Kidney (tissue), 14 donors: Measurements from ENCODE around the gene KRTAP10-10. TPM values are rescaled to one million over a fixed set of nuclear protein-coding genes. Genes with fewer than 3 reads are reported as not detected.

Experiments used
- DNase-seq, 5 donors: peaks; one replicate each; pipeline ENCODE4 v3.0.0-alpha.2; 2013 to 2020
- FAIRE-seq: peaks from 2 replicates; lab custom pipeline; 2012; peaks lifted over from hg19 to GRCh38; lab: Jason Lieb, UNC
- H3K27ac ChIP-seq, 2 donors: one replicate each; pipeline ENCODE4 v1.7.0; 2013; ENCODE audit warnings: low read depth in 2 of 2, low read length in 2 of 2, inconsistent platforms in 1 of 2
- H3K27me3 ChIP-seq: one replicate; pipeline ENCODE4 v1.7.1; 2013; ENCODE audit warnings: low read length, inconsistent platforms; ENCODE audit not compliant: control insufficient read depth, insufficient read depth
- H3K36me3 ChIP-seq, 3 donors: one replicate each; pipeline versions ENCODE4 v1.7.0 to v1.7.1; 2013; ENCODE audit warnings: low read length in 3 of 3, control low read depth in 1 of 3, inconsistent platforms in 1 of 3; ENCODE audit not compliant: insufficient read depth in 3 of 3, control insufficient read depth in 2 of 3
- H3K4me1 ChIP-seq, 3 donors: one replicate each; pipeline versions ENCODE4 v1.7.0 to v1.7.1; 2013; ENCODE audit warnings: low read length in 3 of 3, inconsistent platforms in 1 of 3, low read depth in 1 of 3; ENCODE audit not compliant: control insufficient read depth in 2 of 3, insufficient read depth in 2 of 3
- H3K4me3 ChIP-seq, 3 donors: one replicate each; pipeline versions ENCODE4 v1.7.0 to v1.8.1; 2013; ENCODE audit warnings: low read length in 3 of 3, control low read depth in 1 of 3, inconsistent platforms in 1 of 3
- H3K9ac ChIP-seq, 3 donors: one replicate each; pipeline versions ENCODE4 v1.7.0 to v1.7.1; 2013; ENCODE audit warnings: low read length in 3 of 3, control low read depth in 1 of 3, inconsistent platforms in 1 of 3
- H3K9me3 ChIP-seq, 3 donors: one replicate each; pipeline versions ENCODE4 v1.7.0 to v1.7.1; 2013; ENCODE audit warnings: low read length in 3 of 3, control low read depth in 1 of 3, inconsistent platforms in 1 of 3; ENCODE audit not compliant: control insufficient read depth in 2 of 3, insufficient read depth in 1 of 3
- intact Hi-C: fragments of 100-400 bp; cut with DNase I; formaldehyde crosslinking; loops from one replicate; pipeline ENCODE4 v1.11.1; 2022
- polyA plus RNA-seq: library from polyadenylated mRNA; stranded (reverse); fragments of 350-450 nt; fragmentation: Illumina TruSeq; extraction: RNeasy Lipid Tissue Mini Kit (QIAGEN cat#74804); gene quantifications from one replicate; pipeline ENCODE4 v1.2.3, GENCODE V29; 2014; ENCODE audit warnings: low read depth, low replicate concordance; ENCODE audit not compliant: insufficient read depth
- total RNA-seq: library from RNA; stranded (reverse); fragmentation: NEBNext Ultra II Directional; extraction: Animal tissue kit (Norgen Biotek cat#: 25700); gene quantifications from one replicate; pipeline ENCODE4 v1.2.1, GENCODE V29; 2021
- TF ChIP-seq, protein P1 (sequence below): IDR thresholded peaks from 3 replicates; pipeline ENCODE4 v1.5.1; 2012; ENCODE audit warnings: mild to moderate bottlenecking, moderate library complexity, borderline replicate concordance; ENCODE audit not compliant: insufficient read depth; ENCODE audit errors: extremely low read depth
- donor health status: control.
- donor health status: control.
- donor health status: control.
- donor health status: control.
- donor health status: control.
- donor health status: DM: yes; HTN: yes; CAD: no.
- donor health status: Normal renal cell carcinoma (clear cell type).

Gene KRTAP10-10
- total and polyA plus RNA-seq, 2 donors from 2014 or later, result not detected

DNA sequence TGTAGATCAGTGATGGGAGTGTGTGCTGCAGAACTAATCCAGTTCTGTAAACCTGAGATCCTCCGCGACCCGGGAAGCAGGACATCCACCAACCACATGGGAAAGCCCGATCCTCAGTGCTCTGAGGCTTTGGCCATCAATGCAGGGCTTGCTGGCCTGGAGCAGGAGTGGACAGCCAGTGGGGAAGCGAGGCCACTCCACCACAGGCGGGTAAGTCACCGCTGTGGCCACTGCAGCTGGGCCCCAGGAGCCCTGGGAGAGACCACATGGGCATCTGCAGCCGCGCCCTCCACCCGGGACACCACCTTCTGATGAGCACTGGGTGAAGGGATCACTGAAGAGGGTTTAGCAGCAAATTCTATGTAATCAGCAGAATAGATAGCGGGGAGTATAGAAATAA is 44.0 kb downstream of the KRTAP10-10 start:
- intact Hi-C loops, result no loop called here
- TF ChIP-seq, protein P1, sequence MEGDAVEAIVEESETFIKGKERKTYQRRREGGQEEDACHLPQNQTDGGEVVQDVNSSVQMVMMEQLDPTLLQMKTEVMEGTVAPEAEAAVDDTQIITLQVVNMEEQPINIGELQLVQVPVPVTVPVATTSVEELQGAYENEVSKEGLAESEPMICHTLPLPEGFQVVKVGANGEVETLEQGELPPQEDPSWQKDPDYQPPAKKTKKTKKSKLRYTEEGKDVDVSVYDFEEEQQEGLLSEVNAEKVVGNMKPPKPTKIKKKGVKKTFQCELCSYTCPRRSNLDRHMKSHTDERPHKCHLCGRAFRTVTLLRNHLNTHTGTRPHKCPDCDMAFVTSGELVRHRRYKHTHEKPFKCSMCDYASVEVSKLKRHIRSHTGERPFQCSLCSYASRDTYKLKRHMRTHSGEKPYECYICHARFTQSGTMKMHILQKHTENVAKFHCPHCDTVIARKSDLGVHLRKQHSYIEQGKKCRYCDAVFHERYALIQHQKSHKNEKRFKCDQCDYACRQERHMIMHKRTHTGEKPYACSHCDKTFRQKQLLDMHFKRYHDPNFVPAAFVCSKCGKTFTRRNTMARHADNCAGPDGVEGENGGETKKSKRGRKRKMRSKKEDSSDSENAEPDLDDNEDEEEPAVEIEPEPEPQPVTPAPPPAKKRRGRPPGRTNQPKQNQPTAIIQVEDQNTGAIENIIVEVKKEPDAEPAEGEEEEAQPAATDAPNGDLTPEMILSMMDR, result no peak
- DNase-seq, result no peak
- H3K27ac ChIP-seq, result no peak overlapping the region
- no peaks in the 10 kb centered on the region for H3K36me3 ChIP-seq
- no peaks in the 10 kb centered on the region for H3K4me1 ChIP-seq
- H3K9me3 ChIP-seq, result no peaks in the 10 kb centered on the region
- FAIRE-seq, result no peak
- no peak overlapping the region for H3K9ac ChIP-seq
- no peaks in the 10 kb centered on the region for H3K27me3 ChIP-seq
- no peak overlapping the region for H3K4me3 ChIP-seq

GRCh38 chr21:44681861-44682579 is 44.9 kb downstream of the KRTAP10-10 start, which contains the start of gene KRTAP12-1:
Gene KRTAP12-1, minus strand, starts transcription at chr21:44682163. Its CDS starts 40 bp downstream, at chr21:44682123.
- Histone ChIP-seq H3K9ac (no peak within 1 kb of the TSS), H3K9me3 (no peaks in the 10 kb centered on the region), H3K27ac (no peak within 1 kb of the TSS), H3K36me3 (no peaks in the 10 kb centered on the region), H3K4me3 (no peak within 1 kb of the TSS), H3K4me1 (no peaks in the 10 kb centered on the region), H3K27me3 (no peaks in the 10 kb centered on the region)
- TF ChIP-seq, protein P1, result no peak
- DNase-seq (no peak), FAIRE-seq (no peak)
- intact Hi-C loops, result no loop called here

- Histone ChIP-seq H3K36me3 (no peaks in the 10 kb centered on the region), H3K27me3 (no peaks in the 10 kb centered on the region), H3K27ac (no peak overlapping the region), H3K4me3 (no peak overlapping the region), H3K9me3 (no peaks in the 10 kb centered on the region), H3K9ac (no peak overlapping the region), H3K4me1 (no peaks in the 10 kb centered on the region)
- TF ChIP-seq, protein P1, result no peak
- intact Hi-C loops, result no loop called here
- DNase-seq (no peak), FAIRE-seq (no peak)
Observed at GRCh38 chr21:44682580-44683151, 45.5 kb downstream of the KRTAP10-10 start.
